Prostate gland (tissue), 2 donors: Measurements from ENCODE around the gene ADARB2. TPM values are rescaled to one million over a fixed set of nuclear protein-coding genes. Genes with fewer than 3 reads are reported as not detected.

Source experiments
- DNase-seq: peaks from one replicate; pipeline ENCODE4 v3.0.0-alpha.2; 2019; ENCODE audit warnings: low spot score
- H3K27ac ChIP-seq, 2 donors: fragments of 200-600 bp; sonication (generic); 2 replicates each; pipeline ENCODE4 v1.5.1; 2017 to 2019
- H3K27me3 ChIP-seq: fragments of 200-600 bp; sonication (generic); replicated peaks from 2 replicates; pipeline ENCODE4 v1.5.1; 2019; ENCODE audit not compliant: insufficient read depth
- H3K36me3 ChIP-seq, 2 donors: fragments of 200-600 bp; sonication (generic); 1 replicate in 1 of 2; 2 replicates in 1 of 2; pipeline versions ENCODE4 v1.5.1 to v1.8.1; 2017 to 2019
- H3K4me1 ChIP-seq: fragments of 200-600 bp; sonication (generic); replicated peaks from 2 replicates; pipeline ENCODE4 v1.5.1; 2019
- H3K4me3 ChIP-seq, 2 donors: fragments of 200-600 bp; sonication (generic); 2 replicates each; pipeline ENCODE4 v1.5.1; 2017 to 2019
- H3K9me3 ChIP-seq: fragments of 200-600 bp; sonication (generic); 2 replicates; pipeline ENCODE4 v1.5.1; 2017
- POLR2A ChIP-seq: fragments of 450-650 bp; IDR thresholded peaks from one replicate; pipeline ENCODE4 v1.6.1; 2016; ENCODE audit warnings: antibody characterized with exemption, mild to moderate bottlenecking
- POLR2AphosphoS5 ChIP-seq: sonication (generic); formaldehyde crosslinking; IDR thresholded peaks from one replicate; pipeline ENCODE4 v1.6.1; 2017; ENCODE audit warnings: antibody characterized with exemption
- WGBS: methylation state at CpG from one replicate; pipeline ENCODE4 v1.1.5; 2018; 5-methylcytosine and 5-hydroxymethylcytosine counted together
- intact Hi-C: fragments of 100-400 bp; cut with DNase I; formaldehyde crosslinking; loops from one replicate; pipeline ENCODE4 v1.14.2; 2022
- total RNA-seq, 2 donors: library from RNA; depleted of rRNA; stranded (reverse); fragments of >200 nt; gene quantifications; one replicate each; pipeline ENCODE4 v1.1.0, GENCODE V29; 2016
- TF ChIP-seq, protein P1 (sequence below), 4 experiments: fragments of 200-600 bp in 2 of 4; fragments of 450-650 bp in 2 of 4; sonication (generic) in 2 of 4; IDR thresholded peaks; 1 replicate in 3 of 4; 2 replicates in 1 of 4; pipeline ENCODE4 v1.5.1; 2016 to 2019; ENCODE audit warnings: antibody characterized with exemption in 4 of 4, mild to moderate bottlenecking in 2 of 4, moderate library complexity in 2 of 4

Gene ADARB2
- total RNA-seq, 2 donors from 2014 or later: 0.36 to 10.5 TPM

DNA sequence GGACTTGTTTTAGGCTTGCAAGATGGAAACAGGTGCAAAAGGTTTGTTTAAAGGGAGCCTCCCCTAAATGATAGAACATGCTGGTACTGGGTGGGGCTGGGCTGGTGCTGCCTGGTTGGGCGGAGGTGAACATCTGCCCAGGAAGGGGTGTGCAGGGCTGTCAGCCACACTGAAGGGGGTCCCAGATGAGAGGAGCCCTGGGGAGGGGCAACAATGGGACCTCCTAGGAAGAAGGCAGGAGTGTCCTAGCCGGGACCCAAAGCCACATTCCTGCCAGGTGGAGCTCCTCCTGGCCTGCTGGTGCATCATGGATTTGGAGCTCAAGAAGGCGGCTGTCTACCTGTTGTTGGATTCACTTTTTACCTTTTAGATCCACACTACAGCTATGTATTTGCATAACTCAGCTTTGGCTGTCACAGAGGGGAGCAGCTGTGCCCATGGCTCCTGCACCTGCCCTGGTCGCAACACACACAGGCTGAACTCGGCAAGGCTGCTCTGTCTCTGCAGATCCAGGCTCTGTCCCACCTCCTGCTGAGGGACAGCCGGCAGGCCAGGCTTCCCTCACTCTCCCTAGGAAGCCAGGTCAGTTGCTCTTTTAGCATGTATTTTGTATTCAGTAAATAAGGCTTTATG is 59.9 kb downstream of the ADARB2 start:
- TF ChIP-seq, protein P1, sequence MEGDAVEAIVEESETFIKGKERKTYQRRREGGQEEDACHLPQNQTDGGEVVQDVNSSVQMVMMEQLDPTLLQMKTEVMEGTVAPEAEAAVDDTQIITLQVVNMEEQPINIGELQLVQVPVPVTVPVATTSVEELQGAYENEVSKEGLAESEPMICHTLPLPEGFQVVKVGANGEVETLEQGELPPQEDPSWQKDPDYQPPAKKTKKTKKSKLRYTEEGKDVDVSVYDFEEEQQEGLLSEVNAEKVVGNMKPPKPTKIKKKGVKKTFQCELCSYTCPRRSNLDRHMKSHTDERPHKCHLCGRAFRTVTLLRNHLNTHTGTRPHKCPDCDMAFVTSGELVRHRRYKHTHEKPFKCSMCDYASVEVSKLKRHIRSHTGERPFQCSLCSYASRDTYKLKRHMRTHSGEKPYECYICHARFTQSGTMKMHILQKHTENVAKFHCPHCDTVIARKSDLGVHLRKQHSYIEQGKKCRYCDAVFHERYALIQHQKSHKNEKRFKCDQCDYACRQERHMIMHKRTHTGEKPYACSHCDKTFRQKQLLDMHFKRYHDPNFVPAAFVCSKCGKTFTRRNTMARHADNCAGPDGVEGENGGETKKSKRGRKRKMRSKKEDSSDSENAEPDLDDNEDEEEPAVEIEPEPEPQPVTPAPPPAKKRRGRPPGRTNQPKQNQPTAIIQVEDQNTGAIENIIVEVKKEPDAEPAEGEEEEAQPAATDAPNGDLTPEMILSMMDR (IDR thresholded peaks at IDR 0.05): no peak
- Histone ChIP-seq H3K27me3 (no peaks in the 10 kb centered on the region), H3K36me3 (no peaks in the 10 kb centered on the region), H3K4me3 (no peak overlapping the region), H3K9me3 (no peaks in the 10 kb centered on the region), H3K27ac (no peak overlapping the region), H3K4me1 (no peaks in the 10 kb centered on the region)
- WGBS: 66% methylated on average over 6 of the region's 6 CpGs
- no peak for DNase-seq
- intact Hi-C loops: no loop called here

GRCh38 chr10:1674501-1674900 is 62.8 kb downstream of the ADARB2 start:
- TF ChIP-seq, protein P1 (IDR thresholded peaks at IDR 0.05): no peak
- TF ChIP-seq POLR2AphosphoS5: no peak
- no peak for TF ChIP-seq POLR2A
- intact Hi-C loops: no loop called here

GRCh38 chr10:1673568-1674345 is 63.6 kb downstream of the ADARB2 start:
- Histone ChIP-seq H3K9me3 (no peaks in the 10 kb centered on the region), H3K4me3 (no peak overlapping the region), H3K27me3 (no peaks in the 10 kb centered on the region), H3K36me3 (no peaks in the 10 kb centered on the region), H3K27ac (no peak overlapping the region), H3K4me1 (no peaks in the 10 kb centered on the region)
- WGBS: 86% methylated on average over 21 of the region's 21 CpGs
- DNase-seq: no peak
- intact Hi-C loops: no loop called here
- TF ChIP-seq POLR2AphosphoS5: no peak
- TF ChIP-seq, protein P1 (IDR thresholded peaks at IDR 0.05): no peak
- no peak for TF ChIP-seq POLR2A

More at GRCh38 chr10:1674501-1674900, 62.8 kb downstream of the ADARB2 start:
- Histone ChIP-seq H3K27me3 (no peaks in the 10 kb centered on the region), H3K4me1 (no peaks in the 10 kb centered on the region), H3K27ac (no peak overlapping the region), H3K36me3 (no peaks in the 10 kb centered on the region), H3K4me3 (no peak overlapping the region), H3K9me3 (no peaks in the 10 kb centered on the region)
- WGBS: 93% methylated on average over 11 of the region's 11 CpGs
- DNase-seq: no peak

DNA sequence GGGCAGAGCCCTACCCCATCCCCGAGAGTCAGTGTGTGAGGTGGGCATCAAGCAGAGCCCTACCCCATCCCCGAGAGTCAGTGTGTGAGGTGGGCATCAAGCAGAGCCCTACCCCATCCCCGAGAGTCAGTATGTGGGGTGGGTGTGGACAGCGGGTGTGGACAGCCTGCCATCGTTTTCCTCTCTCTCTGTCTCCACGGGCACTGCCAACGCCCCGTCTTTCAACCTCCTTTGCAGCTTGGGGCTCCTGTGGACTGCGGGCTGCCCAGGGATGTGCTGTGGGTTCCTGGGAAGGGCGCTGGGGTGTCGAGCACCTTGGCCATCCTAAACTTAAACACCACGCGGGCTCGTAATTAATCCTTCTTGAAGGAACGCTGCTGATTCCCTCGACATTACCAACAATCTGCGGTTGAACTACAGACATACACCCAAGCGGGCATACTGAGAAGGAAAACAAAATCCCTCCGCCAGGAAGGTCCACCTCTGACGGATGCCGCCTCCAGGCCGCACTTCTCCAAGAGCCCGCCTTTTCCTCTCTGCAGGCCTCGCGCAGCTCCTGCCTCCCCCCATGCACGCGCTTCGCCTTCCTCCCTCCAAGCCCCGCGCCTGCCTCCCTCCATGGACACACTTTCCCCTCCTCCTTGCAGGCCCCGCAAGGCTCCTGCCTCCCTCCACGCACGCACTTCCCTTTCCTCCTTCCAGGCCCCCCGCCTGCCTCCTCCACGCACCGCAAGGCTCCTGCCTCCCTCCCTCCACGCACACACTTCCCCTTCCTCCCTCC is 65.1 kb downstream of the ADARB2 start:
- intact Hi-C loops: no loop called here
- no peak for TF ChIP-seq POLR2AphosphoS5
- TF ChIP-seq POLR2A: no peak
- TF ChIP-seq, protein P1 (IDR thresholded peaks at IDR 0.05): no peak
- no peaks in the 10 kb centered on the region for H3K36me3 ChIP-seq
- no peak overlapping the region for H3K4me3 ChIP-seq
- H3K4me1 ChIP-seq: no peaks in the 10 kb centered on the region
- H3K9me3 ChIP-seq: no peaks in the 10 kb centered on the region
- no peak for DNase-seq
- WGBS: 90% methylated on average over 36 of the region's 37 CpGs
- no peaks in the 10 kb centered on the region for H3K27me3 ChIP-seq
- H3K27ac ChIP-seq: no peak overlapping the region
